NT2/D1 (cell line): ENCODE data around the gene TFPT.

Source experiments
- SUZ12 ChIP-seq: IDR thresholded peaks from 2 replicates; pipeline ENCODE4 v1.6.1; 2011; ENCODE audit not compliant: insufficient read length, insufficient read depth; ENCODE audit errors: extremely low read depth
- YY1 ChIP-seq: IDR thresholded peaks from 2 replicates; pipeline ENCODE4 v1.6.1; 2011; ENCODE audit not compliant: insufficient read length, insufficient read depth
- ZNF274 ChIP-seq: IDR thresholded peaks from 2 replicates; pipeline ENCODE4 v1.6.1; 2011; ENCODE audit warnings: mild to moderate bottlenecking, low read depth, low read length

DNA sequence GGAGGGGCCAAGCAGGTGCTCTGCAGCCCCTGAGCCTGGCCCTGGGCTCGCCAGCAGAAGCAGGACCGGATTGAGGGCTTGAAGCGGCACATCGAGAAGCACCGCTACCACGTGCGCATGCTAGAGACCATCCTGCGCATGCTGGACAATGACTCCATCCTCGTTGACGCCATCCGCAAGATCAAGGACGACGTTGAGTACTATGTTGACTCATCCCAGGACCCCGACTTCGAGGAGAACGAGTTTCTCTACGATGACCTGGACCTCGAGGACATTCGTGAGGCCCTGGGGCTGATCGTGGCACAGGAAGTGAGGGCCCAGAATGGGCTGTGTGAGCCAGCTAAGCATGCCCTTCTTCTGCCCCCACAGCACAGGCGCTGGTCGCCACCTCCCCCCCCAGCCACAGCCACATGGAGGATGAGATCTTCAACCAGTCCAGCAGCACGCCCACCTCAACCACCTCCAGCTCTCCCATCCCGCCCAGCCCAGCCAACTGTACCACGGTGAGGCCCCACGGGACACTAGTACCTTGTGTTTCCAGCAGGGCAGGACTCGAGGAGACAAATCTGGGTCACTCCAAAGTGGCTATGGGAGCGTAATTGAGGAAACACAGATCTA is 30.2 kb upstream of the TFPT start:
- no peak for TF ChIP-seq YY1
- TF ChIP-seq SUZ12, result no peak
- no peak for TF ChIP-seq ZNF274
